GM18867 (cell line): ENCODE data around the gene MAGEA8.
"Not testable (repeated sequence)": the region's sequence is repeated elsewhere in the genome, so short reads cannot be mapped to it uniquely, and the experiment has no call there.

Experiments used
- ATAC-seq: cut with Tn5 transposase; IDR thresholded peaks from one replicate; pipeline ENCODE4 v1.9.1; 2021; ENCODE audit warnings: mild to moderate bottlenecking, moderate library complexity; ENCODE audit not compliant: unreplicated experiment

MAGEA8 gene, protein sequence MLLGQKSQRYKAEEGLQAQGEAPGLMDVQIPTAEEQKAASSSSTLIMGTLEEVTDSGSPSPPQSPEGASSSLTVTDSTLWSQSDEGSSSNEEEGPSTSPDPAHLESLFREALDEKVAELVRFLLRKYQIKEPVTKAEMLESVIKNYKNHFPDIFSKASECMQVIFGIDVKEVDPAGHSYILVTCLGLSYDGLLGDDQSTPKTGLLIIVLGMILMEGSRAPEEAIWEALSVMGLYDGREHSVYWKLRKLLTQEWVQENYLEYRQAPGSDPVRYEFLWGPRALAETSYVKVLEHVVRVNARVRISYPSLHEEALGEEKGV

DNA sequence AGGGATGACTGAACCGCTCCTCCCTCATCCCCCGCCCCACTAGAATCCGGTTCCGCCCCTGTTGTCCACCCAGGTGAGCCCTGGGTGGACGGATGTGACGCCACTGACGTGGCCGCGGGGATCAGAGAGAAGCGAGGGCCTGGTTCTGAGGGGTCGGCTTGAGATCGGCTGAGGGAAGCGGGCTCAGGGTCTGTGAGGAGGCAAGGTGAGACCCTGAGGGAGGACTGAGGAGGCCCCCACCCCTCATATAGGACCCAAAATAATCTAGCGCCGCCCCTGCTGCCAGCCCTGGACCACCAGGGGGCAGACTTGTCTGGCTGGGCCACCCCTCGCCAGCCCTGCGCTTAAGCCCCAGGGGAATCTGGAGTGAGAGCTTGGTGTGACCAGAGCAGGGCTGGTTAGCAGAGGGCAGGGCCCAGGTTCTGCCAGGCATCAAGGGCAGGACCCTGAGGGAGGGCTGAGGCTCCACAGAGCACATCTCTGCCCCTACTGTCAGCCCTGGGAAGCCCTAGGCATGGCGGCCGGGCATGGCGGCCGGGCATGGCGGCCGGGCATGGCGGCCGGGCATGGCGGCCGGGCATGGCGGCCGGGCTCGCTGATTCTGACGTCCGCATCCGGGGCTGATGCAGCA lies at the start of gene MAGEA8:
MAGEA8 (plus strand) TSS at position 103 of the 631 bp plus-strand sequence. CDS start 3,090 bp downstream, outside the sequence.
- no peak for ATAC-seq

DNA sequence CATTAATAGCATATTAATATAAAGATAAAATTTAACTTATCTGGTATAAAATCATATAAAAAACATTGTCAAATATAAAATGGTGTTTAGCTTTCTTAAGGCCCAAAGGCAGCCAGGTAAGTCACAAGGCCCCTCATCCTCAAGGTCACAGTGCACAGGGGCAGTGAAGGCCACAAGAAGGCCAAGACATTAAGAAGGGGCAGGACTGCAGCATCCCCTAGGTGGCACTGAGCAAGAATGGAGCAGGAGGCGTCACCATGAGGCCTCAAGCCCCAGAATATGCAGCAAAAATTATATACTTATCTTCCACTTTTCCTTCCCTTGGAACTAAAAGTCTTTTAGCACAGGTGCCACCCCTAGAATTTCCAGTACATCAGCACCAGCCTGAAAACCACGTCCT lies 49.5 kb upstream of the MAGEA8 start:
- ATAC-seq, result no peak

DNA sequence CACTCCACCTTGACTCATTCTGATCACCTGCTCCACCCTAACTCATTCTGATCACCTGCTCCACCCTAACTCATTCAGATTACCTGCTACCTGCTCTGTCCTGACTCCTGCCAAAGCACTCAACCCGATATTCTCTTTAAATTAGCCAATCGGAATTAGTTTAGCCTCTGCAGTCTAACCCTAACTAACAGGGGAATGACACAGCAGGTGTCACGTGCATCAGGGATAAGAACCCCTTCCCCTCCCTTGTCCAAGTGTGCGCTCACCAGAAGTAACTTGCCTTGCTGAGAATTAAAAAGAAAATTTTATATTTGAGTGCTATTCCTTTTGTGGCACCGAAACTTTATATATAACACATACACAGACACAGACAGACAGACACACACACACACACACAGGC lies 44.3 kb upstream of the MAGEA8 start:
- not testable (repeated sequence) for ATAC-seq

DNA sequence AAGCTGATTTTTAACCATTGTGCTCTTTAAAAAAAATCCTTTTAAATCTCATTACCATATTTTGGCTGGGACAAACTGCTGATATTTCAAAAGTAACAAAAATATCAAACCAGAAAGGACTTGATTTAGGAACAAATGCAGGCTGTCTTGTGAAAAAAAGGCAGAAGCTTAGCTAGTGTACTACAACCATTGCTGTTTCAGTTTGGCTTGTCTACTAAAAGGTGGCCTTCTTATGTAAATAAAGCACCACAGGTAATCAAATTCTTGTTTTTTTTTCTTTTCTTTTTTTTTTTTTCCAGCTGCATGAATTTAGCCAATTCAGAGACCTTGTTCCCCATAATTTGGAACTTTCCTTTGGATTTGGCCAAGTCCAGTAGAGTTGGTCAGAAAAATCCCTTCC lies 43.8 kb upstream of the MAGEA8 start:
- ATAC-seq, result no peak

DNA sequence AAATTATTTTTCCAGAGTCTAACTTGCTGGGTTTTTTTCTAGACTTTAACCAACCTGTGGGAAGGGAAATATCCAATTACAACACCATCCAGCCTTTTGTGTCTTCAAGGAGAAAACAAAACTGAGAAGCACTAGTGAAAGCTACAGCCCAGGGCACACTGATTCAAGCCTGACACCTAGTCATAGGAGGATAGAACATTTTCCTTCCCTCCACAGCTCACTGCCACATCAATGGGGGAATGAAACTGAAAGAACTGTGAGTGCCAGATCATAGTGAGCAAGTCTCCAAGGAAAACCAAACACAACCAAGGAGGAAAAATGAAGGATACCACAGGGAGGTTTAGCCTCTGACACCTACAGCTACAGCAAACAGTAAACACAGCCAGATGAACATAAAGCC lies 43.3 kb upstream of the MAGEA8 start:
- peak; percentile 80 for ATAC-seq

DNA sequence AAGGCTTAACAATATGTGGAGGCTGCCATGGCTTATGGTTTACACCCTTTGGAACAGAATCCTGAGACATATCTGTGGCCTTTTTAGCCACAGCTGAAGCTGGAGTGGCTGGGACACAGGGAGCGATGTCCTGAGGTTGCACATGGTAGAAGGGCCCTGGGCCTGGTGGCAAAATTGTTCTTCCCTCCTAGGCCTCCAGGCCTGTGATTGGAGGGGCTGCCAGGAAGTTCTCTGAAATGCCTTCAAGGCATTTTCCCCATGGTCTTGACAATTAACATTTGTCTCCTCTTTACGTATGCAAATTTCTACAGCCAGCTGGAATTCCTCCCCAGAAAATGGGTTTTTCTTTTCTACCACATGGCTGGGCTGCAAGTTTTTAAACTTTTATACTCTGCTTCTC lies 39.1 kb upstream of the MAGEA8 start:
- no peak for ATAC-seq

DNA sequence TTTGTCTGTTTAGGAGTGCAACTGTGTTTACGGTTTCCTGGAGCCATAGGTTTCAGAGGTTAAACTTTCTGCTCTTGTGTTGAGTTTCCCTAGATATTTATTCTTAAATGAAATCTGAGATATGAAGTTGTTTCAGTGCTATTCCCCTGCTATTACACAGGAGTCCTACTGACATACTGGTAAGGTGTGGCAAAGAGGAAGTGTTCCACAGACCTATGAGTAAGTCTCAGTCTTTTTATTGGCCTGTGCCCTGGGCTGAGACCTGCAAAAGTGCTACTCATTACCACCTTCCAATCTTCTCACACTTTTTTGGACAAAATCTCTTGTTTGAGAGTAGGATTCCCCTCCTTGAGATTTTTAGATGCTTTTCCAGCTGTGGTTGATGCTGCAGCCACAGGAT lies 35.6 kb upstream of the MAGEA8 start:
- ATAC-seq, result no peak

DNA sequence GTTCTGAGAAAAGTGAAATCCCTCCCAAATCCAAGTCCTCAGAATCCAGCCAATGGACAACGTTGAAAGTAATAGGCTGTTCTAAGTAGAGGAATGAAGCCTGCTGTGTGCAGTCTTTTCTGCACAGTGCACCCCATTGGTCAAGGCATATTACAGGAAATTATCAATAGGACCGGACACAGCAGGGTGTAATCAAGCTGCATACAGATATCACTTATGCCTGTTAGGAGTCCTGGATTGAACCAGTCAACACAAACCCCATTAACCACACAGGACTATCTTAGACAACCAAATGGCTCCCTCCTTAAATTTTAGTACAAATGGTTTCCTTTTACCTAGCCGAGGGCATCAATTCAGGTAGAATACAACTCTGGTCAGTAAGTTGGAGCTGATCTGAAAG lies 34.2 kb upstream of the MAGEA8 start:
- ATAC-seq, result no peak

DNA sequence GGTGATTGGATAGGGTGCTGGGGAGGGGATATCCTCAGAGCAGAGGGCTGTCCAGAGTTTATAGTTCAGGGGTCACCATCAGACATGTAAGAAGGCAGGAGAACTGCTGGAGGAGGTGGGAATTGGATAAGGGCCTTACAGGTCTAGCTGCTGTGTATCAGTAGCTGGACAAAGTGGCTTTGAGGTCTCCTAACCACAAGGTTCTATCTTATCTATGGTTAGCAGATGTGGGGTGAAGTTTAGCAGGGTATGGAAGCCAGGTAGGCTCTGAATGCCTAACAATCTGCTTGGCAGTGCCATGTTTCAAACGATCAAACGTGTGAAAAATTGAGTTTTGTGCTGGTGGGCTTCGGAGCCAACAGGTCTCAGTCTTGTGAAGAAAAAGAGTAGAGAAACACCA lies 32.1 kb upstream of the MAGEA8 start:
- no peak for ATAC-seq

DNA sequence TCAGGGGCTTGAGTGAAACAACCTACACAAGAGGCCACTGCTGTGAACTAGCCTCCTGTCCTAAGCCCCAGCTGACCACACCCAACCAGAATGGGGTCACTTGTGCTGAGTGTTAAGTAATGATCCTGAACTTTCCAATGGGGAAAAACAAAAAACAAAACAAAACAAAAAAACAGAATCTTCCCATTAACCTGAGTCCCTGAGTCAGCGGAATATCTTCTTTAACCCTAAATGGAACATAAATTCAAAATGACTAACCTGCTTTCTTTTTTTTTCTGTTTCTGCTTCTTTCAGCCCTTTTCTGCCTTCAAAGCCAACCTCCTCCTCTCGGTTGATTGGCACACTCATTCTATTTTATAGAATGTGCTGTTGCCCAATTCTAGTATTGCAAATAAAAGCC lies 31.2 kb upstream of the MAGEA8 start:
- no peak for ATAC-seq

DNA sequence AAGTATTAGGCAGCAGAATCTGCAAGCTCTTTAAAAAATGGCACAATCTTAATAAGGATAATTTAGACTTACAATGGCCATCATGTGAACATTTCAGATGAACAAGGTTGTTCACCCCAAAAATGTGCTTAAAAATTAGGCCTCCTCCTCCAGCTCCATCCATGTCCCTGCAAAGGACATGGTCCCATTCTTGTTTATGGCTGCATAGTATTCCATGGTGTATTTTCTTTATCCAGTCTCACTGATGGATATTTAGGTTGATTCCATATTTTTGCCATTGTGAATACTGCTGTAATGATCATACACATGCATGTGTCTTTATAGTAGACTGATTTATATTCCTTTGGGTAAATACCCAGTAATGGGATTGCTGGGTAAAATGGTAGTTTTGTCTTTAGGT lies 29.1 kb upstream of the MAGEA8 start:
- ATAC-seq, result no peak

DNA sequence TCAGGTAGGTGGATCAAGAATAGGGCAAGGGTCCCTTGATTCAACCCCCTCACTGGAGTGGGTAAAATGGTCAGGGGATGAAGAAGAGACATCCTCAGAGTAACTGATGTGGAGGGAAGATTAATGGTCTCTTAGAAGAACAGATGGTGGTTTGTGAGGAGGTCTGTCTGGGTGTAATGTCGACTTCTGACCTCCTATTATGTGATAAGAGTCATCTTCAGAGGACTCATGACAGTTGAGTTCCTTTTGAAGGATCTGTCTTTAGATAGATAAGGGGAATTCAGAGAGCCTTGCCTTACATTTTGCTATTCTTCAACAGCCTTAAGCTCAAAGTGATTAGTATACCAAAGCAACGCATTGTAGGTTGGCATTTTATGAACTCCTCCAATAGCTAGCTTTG lies 27.1 kb upstream of the MAGEA8 start:
- ATAC-seq, result no peak

DNA sequence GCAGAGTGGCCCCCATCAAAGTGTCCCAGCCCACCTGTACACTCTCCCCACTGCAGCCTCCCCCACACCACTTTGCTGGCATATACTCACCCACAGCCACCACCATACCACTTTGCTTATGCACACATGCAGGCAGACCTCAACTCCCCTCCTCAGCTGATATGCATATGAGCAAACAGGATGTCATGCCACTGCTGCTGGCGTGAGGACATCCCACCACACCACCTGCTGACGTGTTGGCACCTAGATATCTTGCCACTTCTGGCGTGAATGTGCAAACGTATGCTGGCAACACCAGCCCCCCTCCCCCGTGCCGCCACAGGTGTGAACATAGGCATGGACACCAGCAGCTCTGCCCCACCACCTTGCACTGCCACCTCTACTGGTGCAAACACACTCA lies 22.4 kb upstream of the MAGEA8 start:
- no peak for ATAC-seq

DNA sequence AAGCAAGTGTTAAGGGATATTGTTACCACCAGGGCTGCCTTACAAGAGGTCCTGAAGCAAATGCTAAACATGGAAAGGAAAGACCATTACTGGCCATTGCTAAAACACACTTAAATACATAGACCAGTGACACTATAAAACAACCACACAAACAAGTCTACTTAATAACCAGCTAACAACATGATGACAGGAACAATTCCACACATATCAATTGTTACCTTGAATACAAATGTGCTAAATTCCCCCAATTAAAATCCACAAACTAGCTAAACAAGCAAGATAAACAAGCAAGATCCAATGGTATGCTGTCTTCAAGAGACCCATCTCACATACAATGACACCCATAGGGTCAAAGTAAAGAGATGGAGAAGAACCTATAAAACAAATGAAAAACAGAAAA lies 20.5 kb upstream of the MAGEA8 start:
- ATAC-seq, result no peak

DNA sequence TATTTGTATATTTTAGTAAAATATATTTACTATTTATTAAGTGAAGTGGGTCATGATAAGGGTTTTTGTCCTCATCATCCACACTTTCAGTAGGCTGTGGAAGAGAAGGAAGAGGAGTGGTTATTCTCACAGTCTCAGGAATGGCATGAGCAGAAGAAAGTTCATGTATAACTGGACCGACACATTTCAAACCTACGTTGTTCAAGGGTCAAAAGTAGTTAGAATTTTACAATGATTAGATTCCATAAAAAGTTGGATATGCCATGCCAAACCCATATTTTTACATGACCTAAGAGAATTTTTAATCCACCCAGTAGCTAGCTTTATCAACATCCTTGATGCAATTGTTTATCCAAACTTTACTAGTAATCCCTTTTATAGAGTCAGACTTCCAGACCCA lies 15.6 kb upstream of the MAGEA8 start:
- no peak for ATAC-seq

DNA sequence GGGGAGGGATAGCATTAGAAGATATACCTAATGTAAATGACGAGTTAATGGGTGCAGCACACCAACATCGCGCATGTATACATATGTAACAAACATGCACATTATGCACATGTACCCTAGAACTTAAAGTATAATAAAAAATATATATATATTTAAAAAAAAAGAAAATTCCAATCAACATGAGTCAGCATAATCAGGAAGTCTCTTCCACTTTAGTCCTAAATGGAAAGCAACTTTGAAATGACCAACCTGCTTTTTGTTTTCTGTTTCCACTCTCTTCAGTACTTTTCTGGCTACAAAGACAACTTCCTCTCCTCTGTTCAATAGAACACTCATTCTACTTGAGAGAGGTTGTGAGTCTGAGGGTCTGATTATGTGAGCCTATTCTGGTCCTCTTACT lies 13.5 kb upstream of the MAGEA8 start:
- ATAC-seq, result no peak

DNA sequence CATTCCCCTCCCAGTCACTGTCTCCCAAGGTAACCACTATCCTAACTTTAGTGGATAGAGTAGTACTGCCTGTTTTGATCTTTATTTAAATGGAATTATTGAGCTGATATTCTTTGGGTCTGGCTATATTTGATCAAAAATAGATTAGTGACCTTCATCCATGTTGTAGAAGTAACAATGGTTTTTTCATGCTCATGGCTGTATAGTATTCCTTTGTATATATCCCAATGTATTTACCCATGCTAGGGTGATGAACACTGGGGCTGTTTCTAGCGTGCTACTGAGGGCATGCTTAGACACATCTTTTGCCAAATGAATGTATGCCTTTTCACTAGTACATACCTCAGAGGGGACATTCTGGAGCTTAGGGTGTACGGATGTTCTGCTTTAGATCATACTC lies 10.1 kb upstream of the MAGEA8 start:
- ATAC-seq, result no peak

DNA sequence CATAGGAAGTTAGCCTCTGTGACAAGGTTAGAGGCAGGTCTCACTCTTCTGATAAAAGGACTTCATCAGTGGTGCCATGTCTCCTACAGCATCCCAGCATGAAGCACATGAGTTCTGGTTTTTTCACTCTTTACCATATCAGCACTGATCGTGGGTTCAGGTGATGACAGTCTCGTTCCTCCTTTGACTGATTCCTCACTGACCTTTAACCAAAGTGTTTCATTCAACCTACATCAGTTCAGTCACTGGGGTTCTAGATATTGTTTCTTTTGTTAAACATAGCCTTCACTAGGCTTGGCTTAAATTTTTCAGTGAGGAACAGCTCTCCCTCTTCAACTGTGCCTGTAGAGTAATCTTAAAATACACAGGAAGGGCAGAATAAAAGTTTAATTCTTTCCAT lies 9.6 kb upstream of the MAGEA8 start:
- no peak for ATAC-seq

DNA sequence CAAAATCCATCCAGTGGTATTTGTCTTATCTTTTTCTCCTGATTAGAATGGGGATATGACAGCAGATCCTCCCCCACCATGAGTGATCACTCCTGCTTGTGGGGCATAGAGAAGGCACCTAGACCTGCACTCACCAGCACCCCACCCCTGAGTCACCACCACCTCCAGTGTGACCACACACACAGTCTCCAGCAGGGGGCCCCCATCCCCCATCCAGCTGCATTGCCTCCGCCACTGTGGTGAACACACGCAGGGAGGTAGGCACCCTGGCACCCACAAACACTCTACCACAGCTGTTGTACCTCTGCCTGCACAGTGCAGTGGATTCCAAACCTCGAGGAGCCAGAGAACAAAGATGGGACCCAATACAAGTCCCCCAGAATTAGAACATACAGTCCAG lies 9.0 kb upstream of the MAGEA8 start:
- peak; percentile 97 for ATAC-seq

DNA sequence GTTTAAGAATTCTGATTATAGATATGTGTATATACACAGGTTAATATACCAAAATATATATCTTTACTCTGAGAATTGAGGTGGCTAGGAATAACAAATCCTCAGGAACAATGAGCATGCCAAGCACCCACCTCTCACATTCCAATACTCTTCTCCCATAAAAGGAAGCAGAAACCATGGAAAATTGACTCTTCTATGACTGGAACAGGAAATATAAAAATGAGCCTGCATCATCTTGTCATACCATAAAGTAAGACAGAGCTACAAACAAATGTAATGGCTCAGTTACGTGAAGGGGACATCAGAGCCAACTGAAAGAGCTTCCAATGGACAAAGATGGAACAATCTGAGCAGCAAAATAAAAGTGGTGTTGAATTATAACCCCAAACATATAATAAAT lies 3.8 kb upstream of the MAGEA8 start:
- ATAC-seq, result no peak

DNA sequence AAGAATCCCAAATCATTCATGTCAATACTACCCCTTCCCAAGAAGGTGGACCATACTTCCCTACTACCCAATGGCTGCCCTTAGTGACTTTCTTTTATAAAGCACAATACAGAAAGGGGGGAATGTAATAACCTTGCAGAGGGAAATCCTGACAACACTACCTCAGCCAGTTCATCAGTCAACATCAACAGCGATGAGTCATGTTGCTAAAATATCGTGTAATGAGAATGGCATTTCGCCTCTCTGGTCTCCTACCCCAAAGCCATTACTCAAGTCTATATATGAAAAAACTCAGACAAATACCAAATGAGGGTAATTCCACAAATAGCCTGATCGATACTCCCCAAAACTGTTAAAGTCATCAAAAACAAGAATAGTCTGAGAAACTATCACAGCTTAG lies 3.3 kb upstream of the MAGEA8 start:
- no peak for ATAC-seq

DNA sequence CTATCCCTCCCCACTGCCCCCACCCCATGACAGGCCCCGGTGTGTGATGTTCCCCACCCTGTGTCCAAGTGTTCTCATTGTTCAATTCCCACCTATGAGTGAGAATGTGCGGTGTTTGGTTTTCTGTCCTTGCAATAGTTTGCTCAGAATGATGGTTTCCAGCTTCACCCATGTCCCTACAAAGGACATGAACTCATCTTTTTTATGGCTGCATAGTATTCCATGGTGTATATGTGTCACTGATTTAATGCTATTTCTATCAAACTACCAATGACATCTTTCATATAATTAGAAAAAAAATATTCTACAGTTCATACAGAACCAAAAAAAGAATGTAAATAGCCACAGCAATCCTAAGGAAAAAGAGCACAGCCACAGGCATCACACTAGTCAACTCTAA lies 9.8 kb downstream of the MAGEA8 start:
- not testable (repeated sequence) for ATAC-seq

DNA sequence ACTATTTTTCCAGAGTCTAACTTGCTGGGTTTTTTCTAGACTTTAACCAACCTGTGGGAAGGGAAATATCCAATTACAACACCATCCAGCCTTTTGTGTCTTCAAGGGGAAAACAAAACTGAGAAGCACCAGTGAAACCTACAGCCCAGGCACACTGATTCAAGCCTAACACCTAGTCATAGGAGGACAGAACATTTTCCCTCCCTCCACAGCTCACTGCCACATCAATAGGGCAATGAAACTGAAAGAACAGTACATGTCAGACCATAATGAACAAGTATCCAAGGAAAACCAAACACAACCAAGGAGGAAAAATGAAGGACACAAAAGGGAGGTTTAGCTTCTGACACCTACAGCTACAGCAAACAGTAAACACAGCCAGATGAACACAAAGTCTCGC lies 17.6 kb downstream of the MAGEA8 start:
- ATAC-seq, result peak; percentile 62
